ENCODE data around the gene SLC7A5. TPM values are rescaled to one million over a fixed set of nuclear protein-coding genes. Genes with fewer than 3 reads are reported as not detected.

The SLC7A5 gene
- polyA plus RNA-seq, 3 donors from 2014 or later, result 2.6 to 7.3 (median 4.2) TPM

Other genes starting within 250 kb of the SLC7A5 start
- 10 to 100 TPM; 52.0 to 70.0 (median 61.0) TPM for gene KLHDC4, start 103.5 kb downstream of the SLC7A5 start, polyA plus RNA-seq
- gene CA5A, start 67.0 kb upstream of the SLC7A5 start, polyA plus RNA-seq, result not detected
- 10 to 100 TPM in 2 of 3 donors, 1 to 10 TPM in 1; 6.3 to 19.4 (median 10.2) TPM for gene BANP, start 81.9 kb upstream of the SLC7A5 start, polyA plus RNA-seq